ENCODE results near the gene DAZAP1. TPM values are rescaled to one million over a fixed set of nuclear protein-coding genes. Genes with fewer than 3 reads are reported as not detected.
"Not testable (repeated sequence)": the region's sequence is repeated elsewhere in the genome, so short reads cannot be mapped to it uniquely, and the experiment has no call there.

Gene DAZAP1
- total RNA-seq, 2 donors from 2014 or later, result 32.6 to 47.5 TPM

GRCh38 chr19:1437609-1438008, 30.2 kb downstream of the DAZAP1 start:
- H3K27ac ChIP-seq, result no peak overlapping the region
- peaks cover 0 to 23% of the 10 kb centered on the region in 2 donors for H3K4me1 ChIP-seq
- peak overlapping the region in 1 of 2 donors; percentile 80 for H3K4me3 ChIP-seq
- TF ChIP-seq CTCF (IDR thresholded peaks at IDR 0.05), result no peak
- H3K9me3 ChIP-seq, result no peaks in the 10 kb centered on the region
- peaks cover 57% of the 10 kb centered on the region for H3K36me3 ChIP-seq
- no peak for DNase-seq (ENCODE audit: low spot score)
- no peaks in the 10 kb centered on the region for H3K27me3 ChIP-seq

- TF ChIP-seq CTCF (IDR thresholded peaks at IDR 0.05), result peak; percentile 75 to 99
- Histone ChIP-seq H3K4me1 (peaks cover 0 to 23% of the 10 kb centered on the region in 2 donors), H3K9me3 (no peaks in the 10 kb centered on the region), H3K27me3 (no peaks in the 10 kb centered on the region), H3K4me3 (peak within 1 kb of the TSS; percentile 76 to 80), H3K27ac (peak within 1 kb of the TSS; percentile 81 to 91), H3K36me3 (peaks cover 51% of the 10 kb centered on the region)
- DNase-seq (ENCODE audit: low spot score), result peak; percentile 94
Measured at GRCh38 chr19:1438035-1438932, 30.9 kb downstream of the DAZAP1 start, which contains the start of gene RPS15. RPS15 (plus strand) TSS chr19:1438396; CDS start chr19:1438426, 30 bp downstream.

- Histone ChIP-seq H3K4me3 (peak overlapping the region; percentile 76 to 80), H3K36me3 (peaks cover 44% of the 10 kb centered on the region), H3K4me1 (peaks cover 0 to 23% of the 10 kb centered on the region in 2 donors), H3K9me3 (no peaks in the 10 kb centered on the region), H3K27me3 (no peaks in the 10 kb centered on the region), H3K27ac (peak overlapping the region; percentile 81 to 91)
- DNase-seq (ENCODE audit: low spot score), result no peak
- no peak for TF ChIP-seq CTCF (IDR thresholded peaks at IDR 0.05)
Measured at GRCh38 chr19:1438933-1439354, 31.6 kb downstream of the DAZAP1 start.

GRCh38 chr19:1439525-1440417, 32.4 kb downstream of the DAZAP1 start:
- peaks cover 36% of the 10 kb centered on the region for H3K36me3 ChIP-seq
- H3K27me3 ChIP-seq; H3K9me3 ChIP-seq; DNase-seq (ENCODE audit: low spot score): not testable (repeated sequence)
- peaks cover 0 to 25% of the 10 kb centered on the region in 2 donors for H3K4me1 ChIP-seq
- peak overlapping the region; percentile 76 to 80 for H3K4me3 ChIP-seq
- peak overlapping the region in 1 of 2 donors; percentile 91 for H3K27ac ChIP-seq

- H3K36me3 ChIP-seq, result peaks cover 35% of the 10 kb centered on the region
- H3K4me3 ChIP-seq, result no peak overlapping the region
- no peak for TF ChIP-seq CTCF (IDR thresholded peaks at IDR 0.05)
Measured at GRCh38 chr19:1440418-1440801, 33.0 kb downstream of the DAZAP1 start.

More at GRCh38 chr19:1440418-1440801, 33.0 kb downstream of the DAZAP1 start:
- peaks cover 0 to 31% of the 10 kb centered on the region in 2 donors for H3K4me1 ChIP-seq
- H3K9me3 ChIP-seq, result no peaks in the 10 kb centered on the region
- H3K27ac ChIP-seq, result no peak overlapping the region
- peaks cover 0 to under 1% of the 10 kb centered on the region in 2 donors for H3K27me3 ChIP-seq
- no peak for DNase-seq (ENCODE audit: low spot score)
